Neuronal stem cell (in vitro differentiated cells): ENCODE data around the gene MAP3K14.
"Not testable (repeated sequence)": the region's sequence is repeated elsewhere in the genome, so short reads cannot be mapped to it uniquely, and the experiment has no call there.

Experiments used
- DNase-seq: peaks from one replicate; pipeline ENCODE4 v3.0.0-alpha.2; 2013; ENCODE audit warnings: low spot score
- H2AFZ ChIP-seq: one replicate; pipeline ENCODE4 v1.6.1; 2013; ENCODE audit warnings: mild to moderate bottlenecking, low read length, inconsistent platforms
- H2AK5ac ChIP-seq: 2 replicates; pipeline ENCODE4 v1.6.1; 2013; ENCODE audit warnings: low read depth, mild to moderate bottlenecking, inconsistent platforms, low read length, moderate library complexity, mixed read lengths
- H2BK120ac ChIP-seq: 2 replicates; pipeline ENCODE4 v1.6.1; 2013; ENCODE audit warnings: low read depth, mild to moderate bottlenecking, inconsistent platforms, low read length, moderate library complexity, mixed read lengths
- H2BK12ac ChIP-seq: one replicate; pipeline ENCODE4 v1.6.1; 2013; ENCODE audit warnings: low read length, inconsistent platforms
- H2BK15ac ChIP-seq: 2 replicates; pipeline ENCODE4 v1.6.1; 2013; ENCODE audit warnings: mild to moderate bottlenecking, low read length, inconsistent platforms, mixed read lengths
- H2BK5ac ChIP-seq: one replicate; pipeline ENCODE4 v1.6.1; 2013; ENCODE audit warnings: inconsistent platforms, mild to moderate bottlenecking, low read length, moderate library complexity
- H3K14ac ChIP-seq: one replicate; pipeline ENCODE4 v1.6.1; 2013; ENCODE audit warnings: low read length, inconsistent platforms
- H3K18ac ChIP-seq: 2 replicates; pipeline ENCODE4 v1.6.1; 2013; ENCODE audit warnings: low read length, inconsistent platforms
- H3K23ac ChIP-seq: 2 replicates; pipeline ENCODE4 v1.6.1; 2013; ENCODE audit warnings: low read depth, mild to moderate bottlenecking, mixed read lengths, low read length, inconsistent platforms; ENCODE audit not compliant: poor library complexity
- H3K27ac ChIP-seq: replicated peaks from 3 replicates; pipeline ENCODE4 v1.5.1; 2013; ENCODE audit warnings: low read length, inconsistent platforms
- H3K27me3 ChIP-seq, 3 experiments: 2 replicates each; pipeline ENCODE4 v1.6.1; 2013; ENCODE audit warnings: low read length in 3 of 3, mild to moderate bottlenecking in 2 of 3, inconsistent platforms in 1 of 3, low read depth in 1 of 3, mixed read lengths in 1 of 3, moderate library complexity in 1 of 3; ENCODE audit not compliant: control insufficient read depth in 3 of 3, insufficient read depth in 3 of 3
- H3K36me3 ChIP-seq, 2 donors: replicated peaks in 1 of 2; 2 replicates each; pipeline ENCODE4 v1.6.1; 2013; ENCODE audit warnings: low read length in 2 of 2; ENCODE audit not compliant: control insufficient read depth in 2 of 2, insufficient read depth in 2 of 2
- H3K4ac ChIP-seq: 2 replicates; pipeline ENCODE4 v1.6.1; 2013; ENCODE audit warnings: inconsistent platforms, mild to moderate bottlenecking, low read length, moderate library complexity
- H3K4me1 ChIP-seq, 2 donors: 1 replicate in 1 of 2; 2 replicates in 1 of 2; pipeline ENCODE4 v1.6.1; 2013; ENCODE audit warnings: low read length in 2 of 2, low read depth in 1 of 2; ENCODE audit not compliant: control insufficient read depth in 2 of 2, insufficient read depth in 1 of 2
- H3K4me2 ChIP-seq: one replicate; pipeline ENCODE4 v1.6.1; 2013; ENCODE audit warnings: mild to moderate bottlenecking, low read length, inconsistent platforms; ENCODE audit not compliant: insufficient read depth, poor library complexity, severe bottlenecking
- H3K4me3 ChIP-seq, 2 donors: 2 replicates each; pipeline ENCODE4 v1.5.1; 2013; ENCODE audit warnings: low read length in 2 of 2, mild to moderate bottlenecking in 2 of 2, inconsistent platforms in 1 of 2, moderate library complexity in 1 of 2
- H3K79me1 ChIP-seq: one replicate; pipeline ENCODE4 v1.6.1; 2013; ENCODE audit warnings: low read depth, mild to moderate bottlenecking, inconsistent platforms, low read length, moderate library complexity
- H3K9ac ChIP-seq: one replicate; pipeline ENCODE4 v1.6.1; 2013; ENCODE audit warnings: mild to moderate bottlenecking, low read depth, low read length, inconsistent platforms; ENCODE audit not compliant: poor library complexity
- H3K9me3 ChIP-seq, 2 donors: replicated peaks in 1 of 2; 2 replicates each; pipeline versions ENCODE3 to v1.6.1; 2013; ENCODE audit warnings: low read length in 2 of 2, mild to moderate bottlenecking in 2 of 2, inconsistent platforms in 1 of 2, low read depth in 1 of 2, mixed read lengths in 1 of 2, moderate library complexity in 1 of 2; ENCODE audit not compliant: control insufficient read depth in 2 of 2, insufficient read depth in 1 of 2
- H4K8ac ChIP-seq: one replicate; pipeline ENCODE4 v1.6.1; 2013; ENCODE audit warnings: low read depth, mild to moderate bottlenecking, inconsistent platforms, low read length, moderate library complexity
- H4K91ac ChIP-seq: one replicate; pipeline ENCODE4 v1.6.1; 2013; ENCODE audit warnings: low read length, low read depth, mild to moderate bottlenecking, inconsistent platforms; ENCODE audit not compliant: poor library complexity
- WGBS, 2 donors: extraction: QIAGEN DNeasy Blood & Tissue Kit; methylation state at CpG; one replicate each; pipeline ENCODE4 v1.1.7; 2013; ENCODE audit warnings: missing lambda C conversion rate in 2 of 2, mixed read lengths in 1 of 2; ENCODE audit not compliant: insufficient read length in 2 of 2, insufficient replicate concordance in 1 of 2; ENCODE audit errors: extremely low coverage in 2 of 2; 5-methylcytosine and 5-hydroxymethylcytosine counted together

Gene MAP3K14

GRCh38 chr17:45345554-45346215, 28.9 kb upstream of the MAP3K14 start:
- H3K4me3 ChIP-seq: no peak overlapping the region
- H3K36me3 ChIP-seq: no peaks in the 10 kb centered on the region
- H2BK12ac ChIP-seq: no peak overlapping the region
- no peak for DNase-seq
- peaks cover 8 to 10% of the 10 kb centered on the region in 2 donors for H3K4me1 ChIP-seq
- H2AK5ac ChIP-seq: no peak overlapping the region
- H3K9ac ChIP-seq: no peak overlapping the region
- no peak overlapping the region for H3K4me2 ChIP-seq
- no peaks in the 10 kb centered on the region for H3K79me1 ChIP-seq
- H2AFZ ChIP-seq: no peak overlapping the region
- no peaks in the 10 kb centered on the region for H3K9me3 ChIP-seq
- no peak overlapping the region for H3K14ac ChIP-seq
- H2BK5ac ChIP-seq: no peak overlapping the region
- H3K27ac ChIP-seq: no peak overlapping the region
- no peak overlapping the region for H4K8ac ChIP-seq
- no peak overlapping the region for H3K18ac ChIP-seq
- H4K91ac ChIP-seq: no peak overlapping the region
- no peak overlapping the region for H3K23ac ChIP-seq
- H2BK120ac ChIP-seq: no peak overlapping the region
- no CpG with 5 or more reads among the region's 3 CpGs for WGBS, 2 donors
- H3K4ac ChIP-seq: no peak overlapping the region
- peaks cover 0 to 7% (median 0%) of the 10 kb centered on the region in 3 experiments for H3K27me3 ChIP-seq
- H2BK15ac ChIP-seq: no peak overlapping the region

GRCh38 chr17:45345246-45345553, 28.4 kb upstream of the MAP3K14 start:
- H3K27ac ChIP-seq: no peak overlapping the region
- no peaks in the 10 kb centered on the region for H3K79me1 ChIP-seq
- peaks cover 8 to 10% of the 10 kb centered on the region in 2 donors for H3K4me1 ChIP-seq
- no peak overlapping the region for H2AFZ ChIP-seq
- H3K9ac ChIP-seq: no peak overlapping the region
- no peak overlapping the region for H3K14ac ChIP-seq
- H2BK12ac ChIP-seq: no peak overlapping the region
- no peak overlapping the region for H3K4me3 ChIP-seq
- no peak overlapping the region for H4K8ac ChIP-seq
- no CpG with 5 or more reads among the region's 3 CpGs for WGBS, 2 donors
- H3K4me2 ChIP-seq: no peak overlapping the region
- no peaks in the 10 kb centered on the region for H3K9me3 ChIP-seq
- no peak for DNase-seq
- H2BK120ac ChIP-seq: no peak overlapping the region
- no peak overlapping the region for H2AK5ac ChIP-seq
- H2BK15ac ChIP-seq: no peak overlapping the region
- no peaks in the 10 kb centered on the region for H3K36me3 ChIP-seq
- no peak overlapping the region for H3K18ac ChIP-seq
- H3K4ac ChIP-seq: no peak overlapping the region
- H2BK5ac ChIP-seq: no peak overlapping the region
- H3K23ac ChIP-seq: no peak overlapping the region
- H3K27me3 ChIP-seq: peaks cover 0 to 8% (median 0%) of the 10 kb centered on the region in 3 experiments
- H4K91ac ChIP-seq: no peak overlapping the region

GRCh38 chr17:45343967-45344664, 27.3 kb upstream of the MAP3K14 start:
- no CpG with 5 or more reads among the region's 10 CpGs for WGBS, 2 donors
- H3K4me2 ChIP-seq, H4K8ac ChIP-seq, H2BK15ac ChIP-seq, H3K14ac ChIP-seq, H3K18ac ChIP-seq, H3K9ac ChIP-seq, H2BK5ac ChIP-seq, H3K23ac ChIP-seq, H2AFZ ChIP-seq, H3K36me3 ChIP-seq, H3K27ac ChIP-seq, H3K4me3 ChIP-seq, H3K4me1 ChIP-seq, H4K91ac ChIP-seq, H3K79me1 ChIP-seq, H2BK120ac ChIP-seq, H2BK12ac ChIP-seq, DNase-seq, H3K4ac ChIP-seq, H3K9me3 ChIP-seq, H2AK5ac ChIP-seq: not testable (repeated sequence)
- H3K27me3 ChIP-seq: peaks cover 0 to 11% (median 0%) of the 10 kb centered on the region in 3 experiments

- Histone ChIP-seq H3K9ac (no peak overlapping the region), H3K23ac (no peak overlapping the region), H3K4me1 (peaks cover 8 to 10% of the 10 kb centered on the region in 2 donors), H3K4ac (no peak overlapping the region), H3K18ac (no peak overlapping the region), H4K91ac (no peak overlapping the region), H2AFZ (no peak overlapping the region), H3K9me3 (no peaks in the 10 kb centered on the region), H2BK120ac (no peak overlapping the region), H2BK5ac (no peak overlapping the region), H3K4me2 (no peak overlapping the region), H2BK15ac (no peak overlapping the region), H3K27ac (no peak overlapping the region), H2AK5ac (no peak overlapping the region), H3K36me3 (no peaks in the 10 kb centered on the region), H2BK12ac (no peak overlapping the region), H3K14ac (no peak overlapping the region), H4K8ac (no peak overlapping the region), H3K4me3 (no peak overlapping the region), H3K79me1 (no peaks in the 10 kb centered on the region), H3K27me3 (peaks cover 0 to 11% (median 0%) of the 10 kb centered on the region in 3 experiments)
- WGBS, 2 donors: no CpG with 5 or more reads among the region's 4 CpGs
- no peak for DNase-seq
Observed at GRCh38 chr17:45342871-45343526, 26.2 kb upstream of the MAP3K14 start.
